Activated CD4-positive, alpha-beta T cell treated with anti-CD3 and anti-CD28 coated beads for 24 hours (primary cell): Measurements from ENCODE around the gene TTC7B.

ENCODE experiments used
- DNase-seq, 2 donors: peaks; one replicate each; pipeline ENCODE4 v3.0.0-alpha.2; 2020; ENCODE audit warnings: low read depth in 2 of 2

TTC7B gene

GRCh38 chr14:90576581-90576980 lies 239.6 kb downstream of the TTC7B start:
- DNase-seq = no peak

- no peak for DNase-seq
Measured at GRCh38 chr14:90575781-90576180, 240.4 kb downstream of the TTC7B start.

GRCh38 chr14:90575336-90575735 lies 240.9 kb downstream of the TTC7B start:
- DNase-seq = no peak

GRCh38 chr14:90574188-90575131 lies 241.8 kb downstream of the TTC7B start:
- no peak for DNase-seq

- DNase-seq = no peak
Measured at GRCh38 chr14:90573385-90574105, 242.7 kb downstream of the TTC7B start.

- no peak for DNase-seq
Measured at GRCh38 chr14:90572441-90573150, 243.6 kb downstream of the TTC7B start.

GRCh38 chr14:90571149-90571947 lies 244.9 kb downstream of the TTC7B start:
- no peak for DNase-seq

- no peak for DNase-seq
Measured at GRCh38 chr14:90570461-90570860, 245.8 kb downstream of the TTC7B start.

- no peak for DNase-seq
Measured at GRCh38 chr14:90569606-90570387, 246.4 kb downstream of the TTC7B start.

GRCh38 chr14:90569201-90569600 lies 247.0 kb downstream of the TTC7B start:
- DNase-seq = no peak

- DNase-seq = no peak
Measured at GRCh38 chr14:90568405-90568804, 247.8 kb downstream of the TTC7B start.

GRCh38 chr14:90567991-90568390 lies 248.2 kb downstream of the TTC7B start:
- no peak for DNase-seq

- no peak for DNase-seq
Measured at GRCh38 chr14:90567191-90567590, 249.0 kb downstream of the TTC7B start.

- no peak for DNase-seq
Measured at GRCh38 chr14:90566481-90566880, 249.7 kb downstream of the TTC7B start.

GRCh38 chr14:90564496-90564895 lies 251.7 kb downstream of the TTC7B start:
- no peak for DNase-seq

- no peak for DNase-seq
Measured at GRCh38 chr14:90562652-90563051, 253.6 kb downstream of the TTC7B start.

- DNase-seq = no peak
Measured at GRCh38 chr14:90561920-90562319, 254.3 kb downstream of the TTC7B start.

GRCh38 chr14:90560991-90561390 lies 255.2 kb downstream of the TTC7B start:
- DNase-seq = no peak

- DNase-seq = no peak
Measured at GRCh38 chr14:90560558-90560957, 255.7 kb downstream of the TTC7B start.

- no peak for DNase-seq
Measured at GRCh38 chr14:90559811-90560492, 256.3 kb downstream of the TTC7B start.
